GM12878 (cell line): ENCODE data around the gene THUMPD2. TPM values are rescaled to one million over a fixed set of nuclear protein-coding genes. Genes with fewer than 3 reads are reported as not detected.

Experiments used
- ATAC-seq: fragments of 200-7000 bp; cut with Tn5 transposase; 3 replicates; pipeline ENCODE4 v1.9.1; 2020; ENCODE audit warnings: mild to moderate bottlenecking, moderate library complexity
- BruUV-seq: library from RNA; stranded (reverse); fragments of 400-500 nt; replicated peaks from 2 replicates; lab custom pipeline; 2021; lab: Mats Ljungman, UMichigan
- CTCF ChIA-PET: fragments of 300-600 bp; sonication (Branson Sonifier 250); formaldehyde crosslinking; extraction: SDS; loops from one replicate; lab custom pipeline; 2021; ENCODE audit warnings: inconsistent platforms; lab: Yijun Ruan, JAX
- POLR2A ChIA-PET: fragments of 350-600 bp; formaldehyde crosslinking; extraction: SDS; loops from one replicate; lab custom pipeline; 2021; ENCODE audit warnings: inconsistent platforms; lab: Charles Lee
- RAD21 ChIA-PET: fragments of 300-600 bp; sonication (Branson Sonifier 250); formaldehyde crosslinking; loops from one replicate; lab custom pipeline; 2023; ENCODE audit warnings: antibody characterized with exemption; ENCODE audit not compliant: unreplicated experiment; lab: Charles Lee
- SMC1A ChIA-PET: fragments of 300-600 bp; sonication (Branson Sonifier 250); formaldehyde crosslinking; loops from one replicate; lab custom pipeline; 2023; ENCODE audit not compliant: unreplicated experiment, uncharacterized antibody; lab: Charles Lee
- DNase-seq: peaks from one replicate; pipeline ENCODE4 v3.0.0-alpha.2; 2011; ENCODE audit warnings: low read depth, low spot score
- FAIRE-seq: peaks from 3 replicates; lab custom pipeline; 2011; peaks lifted over from hg19 to GRCh38; lab: Jason Lieb, UNC
- H2AFZ ChIP-seq: 2 replicates; pipeline ENCODE4 v1.6.0; 2011; ENCODE audit warnings: low read depth, low read length, control low read depth; ENCODE audit not compliant: control insufficient read depth
- H3K27ac ChIP-seq: 2 replicates; pipeline ENCODE4 v1.5.1; 2011; ENCODE audit warnings: control low read depth; ENCODE audit not compliant: control insufficient read depth, insufficient read depth
- H3K27me3 ChIP-seq, 2 experiments: replicated peaks in 1 of 2; 2 replicates each; pipeline versions ENCODE4 v1.6.0 to v1.6.1; 2011; ENCODE audit warnings: low read length in 1 of 2; ENCODE audit not compliant: control insufficient read depth in 2 of 2, insufficient read depth in 2 of 2
- H3K36me3 ChIP-seq, 2 experiments: 2 replicates each; pipeline ENCODE4 v1.5.1; 2011; ENCODE audit warnings: low read length in 1 of 2; ENCODE audit not compliant: control insufficient read depth in 2 of 2, insufficient read depth in 2 of 2
- H3K4me1 ChIP-seq: 2 replicates; pipeline ENCODE4 v1.6.1; 2011; ENCODE audit warnings: mild to moderate bottlenecking, low read length, moderate library complexity, mixed read lengths; ENCODE audit not compliant: control insufficient read depth, insufficient read depth
- H3K4me2 ChIP-seq: 2 replicates; pipeline ENCODE4 v1.6.0; 2011; ENCODE audit warnings: control low read depth; ENCODE audit not compliant: control insufficient read depth, insufficient read depth
- H3K4me3 ChIP-seq: fragments of 200-600 bp; sonication (generic); 2 replicates; pipeline ENCODE4 v1.5.1; 2016
- H3K79me2 ChIP-seq: 2 replicates; pipeline ENCODE4 v1.6.0; 2011; ENCODE audit warnings: low read length; ENCODE audit not compliant: control insufficient read depth, insufficient read depth
- H3K9ac ChIP-seq: 2 replicates; pipeline ENCODE4 v1.8.0; 2011; ENCODE audit warnings: low read length, control low read depth, mixed read lengths; ENCODE audit not compliant: control insufficient read depth, insufficient read depth
- H3K9me3 ChIP-seq: replicated peaks from 3 replicates; pipeline ENCODE4 v1.5.1; 2011; ENCODE audit warnings: mild to moderate bottlenecking, low read length; ENCODE audit not compliant: control insufficient read depth, insufficient read depth
- H4K20me1 ChIP-seq: 2 replicates; pipeline ENCODE4 v1.6.0; 2011; ENCODE audit not compliant: control insufficient read depth, insufficient read depth
- CBX3 ChIP-seq: fragments of 200-600 bp; sonication (generic); IDR thresholded peaks from 2 replicates; pipeline ENCODE4 v1.6.1; 2016; ENCODE audit warnings: low read depth, borderline replicate concordance
- CHD1 ChIP-seq: IDR thresholded peaks from 2 replicates; pipeline ENCODE4 v1.6.1; 2012; ENCODE audit warnings: low read depth, low read length, improper control_type of control experiment
- E2F8 ChIP-seq: fragments of 450-650 bp; IDR thresholded peaks from 2 replicates; pipeline ENCODE4 v1.6.1; 2018; ENCODE audit warnings: mild to moderate bottlenecking, low read depth, moderate library complexity; ENCODE audit not compliant: partially characterized antibody
- EGR1 ChIP-seq, 2 experiments: IDR thresholded peaks; 1 replicate in 1 of 2; 2 replicates in 1 of 2; pipeline ENCODE4 v1.6.1; 2011 to 2012; ENCODE audit warnings: low read depth in 2 of 2, low read length in 2 of 2, borderline replicate concordance in 1 of 2, mild to moderate bottlenecking in 1 of 2, moderate library complexity in 1 of 2
- FOS ChIP-seq: IDR thresholded peaks from 3 replicates; pipeline ENCODE4 v1.6.1; 2011; ENCODE audit warnings: borderline replicate concordance; ENCODE audit not compliant: insufficient read length; ENCODE audit errors: extremely low read depth
- JUNB ChIP-seq: IDR thresholded peaks from 2 replicates; pipeline ENCODE4 v1.6.1; 2016; ENCODE audit warnings: antibody characterized with exemption, mild to moderate bottlenecking
- JUND ChIP-seq: IDR thresholded peaks from 2 replicates; pipeline ENCODE4 v1.6.1; 2012; ENCODE audit warnings: low read depth, mild to moderate bottlenecking, low read length, improper control_type of control experiment, moderate library complexity
- KAT2A ChIP-seq: conservative IDR thresholded peaks from 2 replicates; pipeline ENCODE4 v1.6.1; 2011; ENCODE audit warnings: low read depth, low read length; ENCODE audit not compliant: control insufficient read depth
- MYB ChIP-seq: fragments of 150-350 bp; IDR thresholded peaks from 2 replicates; pipeline ENCODE4 v1.6.1; 2014; ENCODE audit warnings: mild to moderate bottlenecking, low read depth, low read length, borderline replicate concordance
- RAD51 ChIP-seq: fragments of 450-650 bp; IDR thresholded peaks from 2 replicates; pipeline ENCODE4 v1.6.1; 2016; ENCODE audit warnings: moderate library complexity, mild to moderate bottlenecking, inconsistent platforms
- RELB ChIP-seq: fragments of 450-650 bp; IDR thresholded peaks from 2 replicates; pipeline ENCODE4 v1.6.1; 2017; ENCODE audit warnings: low read depth, mild to moderate bottlenecking, moderate library complexity
- SREBF1 ChIP-seq: IDR thresholded peaks from 2 replicates; pipeline ENCODE4 v1.6.1; 2012; ENCODE audit warnings: mild to moderate bottlenecking, low read length
- SREBF2 ChIP-seq: IDR thresholded peaks from 2 replicates; pipeline ENCODE4 v1.6.1; 2012; ENCODE audit warnings: mild to moderate bottlenecking, low read length
- SUPT20H ChIP-seq: IDR thresholded peaks from 2 replicates; pipeline ENCODE4 v1.6.1; 2011; ENCODE audit warnings: low read depth, mild to moderate bottlenecking, low read length, moderate library complexity, borderline replicate concordance; ENCODE audit not compliant: control insufficient read depth
- YY1 ChIP-seq: IDR thresholded peaks from 2 replicates; pipeline ENCODE4 v1.6.1; 2011; ENCODE audit warnings: low read depth, mild to moderate bottlenecking, low read length
- WGBS: methylation state at CpG from one replicate; pipeline ENCODE4 v1.1.6; 2016; ENCODE audit warnings: low lambda C conversion rate; ENCODE audit not compliant: insufficient replicate concordance, insufficient coverage; ENCODE audit errors: missing lambda C conversion rate; 5-methylcytosine and 5-hydroxymethylcytosine counted together
- in situ Hi-C: fragments of 300-500 bp; cut with MboI; formaldehyde crosslinking; loops from 9 replicates; pipeline ENCODE4 v1.14.3; 2018; ENCODE audit warnings: mixed read lengths
- intact Hi-C: fragments of 100-400 bp; cut with micrococcal nuclease; formaldehyde crosslinking; loops from one replicate; pipeline ENCODE4 v1.14.2; 2022; ENCODE audit not compliant: unreplicated experiment
- polyA plus RNA-seq, 11 experiments: library from polyadenylated mRNA; depleted of rRNA in 4 of 11; unstranded in 6 of 11; stranded (reverse) in 5 of 11; fragments of >200 nt; fragmentation: Nextera tagmentation in 4 of 11; fragmentation: Illumina TruSeq in 1 of 11; extraction: Ambion mirVana in 4 of 11; extraction: Trizol in 1 of 11; gene quantifications; 1 replicate in 1 of 11; 2 replicates in 10 of 11; pipeline versions ENCODE4 v1.2.1 to v1.2.3, GENCODE V29; 2011 to 2016; ENCODE audit warnings: inconsistent platforms in 2 of 11, missing spikeins in 2 of 11, low read depth in 1 of 11
- total RNA-seq, 4 experiments: library from RNA; depleted of rRNA in 3 of 4; stranded (reverse); fragments of >200 nt in 3 of 4; fragmentation: Illumina TruSeq in 1 of 4; extraction: Trizol in 1 of 4; gene quantifications; 2 replicates each; pipeline versions ENCODE4 v1.2.1 to v1.2.3, GENCODE V29; 2013 to 2021
- TF ChIP-seq, protein P1 (sequence below): fragments of 450-650 bp; formaldehyde crosslinking; IDR thresholded peaks from 2 replicates; pipeline ENCODE4 v1.5.0; 2022; ENCODE audit warnings: mild to moderate bottlenecking, missing genetic modification characterization
- TF ChIP-seq, protein P2 (sequence below): IDR thresholded peaks from 2 replicates; pipeline ENCODE4 v1.6.1; 2012; ENCODE audit warnings: low read depth, low read length, improper control_type of control experiment

THUMPD2 gene
- total and polyA plus RNA-seq, 10 of the 15 experiments (the other 5 are each of a cell fraction or from before 2014, with no cell fraction given) = 6.7 to 19.7 (median 13.8) TPM

DNA sequence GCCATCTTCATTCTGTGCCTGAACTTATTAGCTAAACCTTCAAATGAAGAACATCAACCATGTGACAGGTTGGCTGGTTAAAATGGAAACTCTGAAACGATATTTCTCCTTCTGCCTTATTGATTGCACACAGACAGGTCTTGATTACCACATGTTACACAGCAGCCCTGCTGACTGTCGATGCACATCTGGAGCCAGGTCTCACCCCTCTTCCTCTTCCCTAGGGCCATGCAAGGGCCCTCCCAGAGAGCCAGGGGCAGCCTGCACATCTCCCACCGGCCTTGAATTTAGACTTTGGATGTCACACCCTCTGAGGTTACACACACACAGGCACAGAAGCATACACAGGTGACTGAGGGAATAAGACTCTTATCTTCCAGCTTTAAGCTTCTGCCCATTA is 68.3 kb downstream of the THUMPD2 start (continued):
- no peak for TF ChIP-seq FOS
- no peak for TF ChIP-seq MYB
- TF ChIP-seq CHD1 = no peak
- TF ChIP-seq SREBF2 = no peak
- TF ChIP-seq EGR1 (IDR thresholded peaks at IDR 0.05; ENCODE audit: borderline replicate concordance in 1 of 2, low read depth in 2 of 2, low read length in 2 of 2) = no peak
- TF ChIP-seq KAT2A = no peak
- no peak for TF ChIP-seq SREBF1

DNA sequence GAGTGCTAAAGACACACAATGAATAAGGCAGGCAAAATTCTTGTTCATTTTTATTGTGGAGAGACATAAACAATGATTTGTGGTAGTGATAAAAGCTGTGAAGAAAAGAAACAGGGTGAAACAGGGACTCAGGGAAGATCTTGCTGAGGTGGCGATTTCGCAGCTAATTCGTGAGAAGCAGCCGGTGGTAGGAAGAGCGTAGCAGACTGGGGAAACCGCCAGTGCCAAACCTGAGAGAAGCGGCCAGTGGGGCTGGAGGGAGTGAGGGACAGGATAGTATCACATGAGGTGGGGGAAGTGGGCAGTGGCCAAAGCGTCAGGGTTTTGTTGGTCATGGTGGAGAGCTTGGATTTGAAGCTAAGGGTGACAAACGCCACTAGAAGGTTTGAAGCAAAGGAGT is 71.1 kb downstream of the THUMPD2 start:
- intact Hi-C loops = no loop called here
- RAD21 ChIA-PET = no interaction called here
- no TSS peak for BruUV-seq
- no peak for TF ChIP-seq MYB
- TF ChIP-seq, protein P1, sequence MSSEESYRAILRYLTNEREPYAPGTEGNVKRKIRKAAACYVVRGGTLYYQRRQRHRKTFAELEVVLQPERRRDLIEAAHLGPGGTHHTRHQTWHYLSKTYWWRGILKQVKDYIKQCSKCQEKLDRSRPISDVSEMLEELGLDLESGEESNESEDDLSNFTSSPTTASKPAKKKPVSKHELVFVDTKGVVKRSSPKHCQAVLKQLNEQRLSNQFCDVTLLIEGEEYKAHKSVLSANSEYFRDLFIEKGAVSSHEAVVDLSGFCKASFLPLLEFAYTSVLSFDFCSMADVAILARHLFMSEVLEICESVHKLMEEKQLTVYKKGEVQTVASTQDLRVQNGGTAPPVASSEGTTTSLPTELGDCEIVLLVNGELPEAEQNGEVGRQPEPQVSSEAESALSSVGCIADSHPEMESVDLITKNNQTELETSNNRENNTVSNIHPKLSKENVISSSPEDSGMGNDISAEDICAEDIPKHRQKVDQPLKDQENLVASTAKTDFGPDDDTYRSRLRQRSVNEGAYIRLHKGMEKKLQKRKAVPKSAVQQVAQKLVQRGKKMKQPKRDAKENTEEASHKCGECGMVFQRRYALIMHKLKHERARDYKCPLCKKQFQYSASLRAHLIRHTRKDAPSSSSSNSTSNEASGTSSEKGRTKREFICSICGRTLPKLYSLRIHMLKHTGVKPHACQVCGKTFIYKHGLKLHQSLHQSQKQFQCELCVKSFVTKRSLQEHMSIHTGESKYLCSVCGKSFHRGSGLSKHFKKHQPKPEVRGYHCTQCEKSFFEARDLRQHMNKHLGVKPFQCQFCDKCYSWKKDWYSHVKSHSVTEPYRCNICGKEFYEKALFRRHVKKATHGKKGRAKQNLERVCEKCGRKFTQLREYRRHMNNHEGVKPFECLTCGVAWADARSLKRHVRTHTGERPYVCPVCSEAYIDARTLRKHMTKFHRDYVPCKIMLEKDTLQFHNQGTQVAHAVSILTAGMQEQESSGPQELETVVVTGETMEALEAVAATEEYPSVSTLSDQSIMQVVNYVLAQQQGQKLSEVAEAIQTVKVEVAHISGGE (CRISPR knock-in tag) = no peak
- TF ChIP-seq CBX3 = no peak
- TF ChIP-seq, protein P2, sequence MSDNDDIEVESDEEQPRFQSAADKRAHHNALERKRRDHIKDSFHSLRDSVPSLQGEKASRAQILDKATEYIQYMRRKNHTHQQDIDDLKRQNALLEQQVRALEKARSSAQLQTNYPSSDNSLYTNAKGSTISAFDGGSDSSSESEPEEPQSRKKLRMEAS = no peak
- no peak for TF ChIP-seq E2F8
- TF ChIP-seq RAD51 = no peak
- no peak for TF ChIP-seq JUND
- no peak for TF ChIP-seq RELB
- TF ChIP-seq JUNB = no peak
- no peak for TF ChIP-seq SUPT20H
- TF ChIP-seq YY1 = no peak
- POLR2A ChIA-PET = no interaction called here
- 74% methylated on average over 9 of the region's 9 CpGs for WGBS
- FAIRE-seq (no peak), DNase-seq (no peak), ATAC-seq (no peak)
- Histone ChIP-seq H2AFZ (no peak overlapping the region), H4K20me1 (no peaks in the 10 kb centered on the region), H3K79me2 (no peaks in the 10 kb centered on the region), H3K4me3 (no peak overlapping the region), H3K9ac (no peak overlapping the region), H3K36me3 (no peaks in the 10 kb centered on the region), H3K27me3 (no peaks in the 10 kb centered on the region), H3K4me1 (no peaks in the 10 kb centered on the region), H3K4me2 (no peak overlapping the region), H3K27ac (no peak overlapping the region), H3K9me3 (no peaks in the 10 kb centered on the region)
- CTCF ChIA-PET = no interaction called here
- SMC1A ChIA-PET = no interaction called here
- in situ Hi-C loops = no loop called here
